HepG2 (cell line): Measurements from ENCODE around the gene NUBP2. TPM values are rescaled to one million over a fixed set of nuclear protein-coding genes. Genes with fewer than 3 reads are reported as not detected.

Source experiments
- ATRX ChIP-seq: sonication (generic); formaldehyde crosslinking; IDR thresholded peaks from 2 replicates; pipeline ENCODE4 v1.4.0; 2020; ENCODE audit warnings: missing genetic modification reagents, borderline replicate concordance
- GATAD1 ChIP-seq: IDR thresholded peaks from 2 replicates; pipeline ENCODE4 v1.6.1; 2016; ENCODE audit warnings: missing genetic modification reagents, missing compliant biosample characterization
- ISX ChIP-seq: sonication (generic); formaldehyde crosslinking; conservative IDR thresholded peaks from 2 replicates; pipeline ENCODE4 v1.5.0; 2020; ENCODE audit warnings: missing genetic modification reagents
- JUN ChIP-seq: sonication (generic); formaldehyde crosslinking; IDR thresholded peaks from 2 replicates; pipeline ENCODE4 v1.4.0; 2020; ENCODE audit warnings: mild to moderate bottlenecking, missing genetic modification reagents
- KDM5A ChIP-seq: fragments of 200-600 bp; sonication (generic); IDR thresholded peaks from 2 replicates; pipeline ENCODE4 v1.7.0; 2018; ENCODE audit warnings: antibody characterized with exemption, mild to moderate bottlenecking, low read length, borderline replicate concordance
- KMT2B ChIP-seq: IDR thresholded peaks from 2 replicates; pipeline ENCODE4 v1.6.1; 2016; ENCODE audit warnings: missing genetic modification reagents, missing compliant biosample characterization
- MTF2 ChIP-seq: sonication (generic); formaldehyde crosslinking; IDR thresholded peaks from 2 replicates; pipeline ENCODE4 v1.5.0; 2020; ENCODE audit warnings: missing genetic modification reagents, borderline replicate concordance
- REL ChIP-seq: sonication (generic); formaldehyde crosslinking; conservative IDR thresholded peaks from 2 replicates; pipeline ENCODE4 v1.8.0; 2022; ENCODE audit warnings: mild to moderate bottlenecking, missing genetic modification reagents, moderate library complexity
- THAP11 ChIP-seq: IDR thresholded peaks from 2 replicates; pipeline ENCODE4 v1.6.1; 2016; ENCODE audit warnings: missing biosample characterization, missing genetic modification reagents
- ZBTB1 ChIP-seq: sonication (generic); formaldehyde crosslinking; IDR thresholded peaks from 2 replicates; pipeline ENCODE4 v1.4.0; 2020; ENCODE audit warnings: missing genetic modification reagents, borderline replicate concordance
- ZBTB10 ChIP-seq: sonication (generic); formaldehyde crosslinking; IDR thresholded peaks from 2 replicates; pipeline ENCODE4 v1.4.0; 2020; ENCODE audit warnings: missing genetic modification reagents, borderline replicate concordance
- ZFP37 ChIP-seq: sonication (generic); formaldehyde crosslinking; IDR thresholded peaks from 2 replicates; pipeline ENCODE4 v1.4.0; 2020; ENCODE audit warnings: missing genetic modification reagents, borderline replicate concordance
- ZKSCAN5 ChIP-seq: sonication (generic); formaldehyde crosslinking; IDR thresholded peaks from 2 replicates; pipeline ENCODE4 v1.5.1; 2020; ENCODE audit warnings: mild to moderate bottlenecking, missing genetic modification reagents
- ZNF350 ChIP-seq: sonication (generic); formaldehyde crosslinking; IDR thresholded peaks from 2 replicates; pipeline ENCODE4 v1.4.0; 2020; ENCODE audit warnings: mild to moderate bottlenecking, low read depth, missing genetic modification reagents, borderline replicate concordance
- ZNF564 ChIP-seq: sonication (generic); formaldehyde crosslinking; IDR thresholded peaks from 2 replicates; pipeline ENCODE4 v1.8.1; 2023; ENCODE audit warnings: mild to moderate bottlenecking, missing genetic modification reagents
- ZNF619 ChIP-seq: sonication (generic); formaldehyde crosslinking; IDR thresholded peaks from 2 replicates; pipeline ENCODE4 v1.4.0; 2020; ENCODE audit warnings: mild to moderate bottlenecking, missing genetic modification reagents
- ZZZ3 ChIP-seq: sonication (generic); formaldehyde crosslinking; IDR thresholded peaks from 2 replicates; pipeline ENCODE4 v1.4.0; 2020; ENCODE audit warnings: missing genetic modification reagents, mild to moderate bottlenecking, borderline replicate concordance
- polyA plus RNA-seq, 8 experiments: library from polyadenylated mRNA; depleted of rRNA in 3 of 8; stranded (reverse) in 7 of 8; unstranded in 1 of 8; fragments of >200 nt; fragmentation: Illumina TruSeq in 4 of 8; extraction: Trizol in 4 of 8; gene quantifications; 2 replicates each; pipeline versions ENCODE4 v1.2.1 to v1.2.3, GENCODE V29; 2011 to 2016; ENCODE audit warnings: low read depth in 4 of 8, missing spikeins in 1 of 8, mixed read lengths in 1 of 8; ENCODE audit not compliant: insufficient read depth in 1 of 8
- total RNA-seq, 5 experiments: library from RNA; depleted of rRNA; stranded (reverse); fragments of >200 nt; fragmentation: Illumina TruSeq; extraction: Trizol; gene quantifications; 2 replicates each; pipeline ENCODE4 v1.2.3, GENCODE V29; 2016; ENCODE audit warnings: low read depth in 1 of 5
- TF ChIP-seq, protein P1 (sequence below): sonication (generic); formaldehyde crosslinking; IDR thresholded peaks from 2 replicates; pipeline ENCODE4 v1.8.0; 2022; ENCODE audit warnings: mild to moderate bottlenecking, missing genetic modification reagents; ENCODE audit not compliant: insufficient replicate concordance
- TF ChIP-seq, protein P2 (sequence below): sonication (generic); formaldehyde crosslinking; IDR thresholded peaks from 2 replicates; pipeline ENCODE4 v1.8.1; 2023; ENCODE audit warnings: missing genetic modification reagents, inconsistent platforms, borderline replicate concordance
- TF ChIP-seq, protein P3 (sequence below): sonication (generic); formaldehyde crosslinking; conservative IDR thresholded peaks from 2 replicates; pipeline ENCODE4 v1.4.0; 2020; ENCODE audit warnings: missing genetic modification reagents

NUBP2 gene
- total and polyA plus RNA-seq, 2 of the 13 experiments (the other 11 are each of a cell fraction or from before 2014, with no cell fraction given), result 25.7 to 61.5 TPM

GRCh38 chr16:1782408-1783264 lies at the start of gene NUBP2, which contains the start of gene SPSB3 (continued):
- TF ChIP-seq, protein P1, sequence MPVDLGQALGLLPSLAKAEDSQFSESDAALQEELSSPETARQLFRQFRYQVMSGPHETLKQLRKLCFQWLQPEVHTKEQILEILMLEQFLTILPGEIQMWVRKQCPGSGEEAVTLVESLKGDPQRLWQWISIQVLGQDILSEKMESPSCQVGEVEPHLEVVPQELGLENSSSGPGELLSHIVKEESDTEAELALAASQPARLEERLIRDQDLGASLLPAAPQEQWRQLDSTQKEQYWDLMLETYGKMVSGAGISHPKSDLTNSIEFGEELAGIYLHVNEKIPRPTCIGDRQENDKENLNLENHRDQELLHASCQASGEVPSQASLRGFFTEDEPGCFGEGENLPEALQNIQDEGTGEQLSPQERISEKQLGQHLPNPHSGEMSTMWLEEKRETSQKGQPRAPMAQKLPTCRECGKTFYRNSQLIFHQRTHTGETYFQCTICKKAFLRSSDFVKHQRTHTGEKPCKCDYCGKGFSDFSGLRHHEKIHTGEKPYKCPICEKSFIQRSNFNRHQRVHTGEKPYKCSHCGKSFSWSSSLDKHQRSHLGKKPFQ (CRISPR knock-in tag), result no peak
- TF ChIP-seq ZNF564, result no peak
- TF ChIP-seq ZZZ3 (CRISPR knock-in tag), result peak; percentile 69; the same call in 1 of the 2 replicates
- peak; percentile 36; the same call in 1 of the 2 replicates for TF ChIP-seq KDM5A
- no peak for TF ChIP-seq ATRX
- peak; percentile 70 for TF ChIP-seq ZNF350 (CRISPR knock-in tag)
- TF ChIP-seq ZFP37 (CRISPR knock-in tag), result no peak
- TF ChIP-seq ZNF619 (CRISPR knock-in tag), result no peak
- TF ChIP-seq ISX (CRISPR knock-in tag), result no peak
- peak; percentile 97 for TF ChIP-seq GATAD1 (CRISPR knock-in tag)
- TF ChIP-seq, protein P2, sequence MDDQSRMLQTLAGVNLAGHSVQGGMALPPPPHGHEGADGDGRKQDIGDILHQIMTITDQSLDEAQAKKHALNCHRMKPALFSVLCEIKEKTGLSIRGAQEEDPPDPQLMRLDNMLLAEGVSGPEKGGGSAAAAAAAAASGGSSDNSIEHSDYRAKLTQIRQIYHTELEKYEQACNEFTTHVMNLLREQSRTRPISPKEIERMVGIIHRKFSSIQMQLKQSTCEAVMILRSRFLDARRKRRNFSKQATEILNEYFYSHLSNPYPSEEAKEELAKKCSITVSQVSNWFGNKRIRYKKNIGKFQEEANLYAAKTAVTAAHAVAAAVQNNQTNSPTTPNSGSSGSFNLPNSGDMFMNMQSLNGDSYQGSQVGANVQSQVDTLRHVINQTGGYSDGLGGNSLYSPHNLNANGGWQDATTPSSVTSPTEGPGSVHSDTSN, result peak; percentile 89; the same call in 1 of the 2 replicates
- TF ChIP-seq MTF2 (CRISPR knock-in tag), result no peak
- TF ChIP-seq REL, result no peak
- no peak for TF ChIP-seq ZBTB1 (CRISPR knock-in tag)
- TF ChIP-seq THAP11 (CRISPR knock-in tag), result peak; percentile 95
- TF ChIP-seq ZBTB10, result no peak
- TF ChIP-seq, protein P3, sequence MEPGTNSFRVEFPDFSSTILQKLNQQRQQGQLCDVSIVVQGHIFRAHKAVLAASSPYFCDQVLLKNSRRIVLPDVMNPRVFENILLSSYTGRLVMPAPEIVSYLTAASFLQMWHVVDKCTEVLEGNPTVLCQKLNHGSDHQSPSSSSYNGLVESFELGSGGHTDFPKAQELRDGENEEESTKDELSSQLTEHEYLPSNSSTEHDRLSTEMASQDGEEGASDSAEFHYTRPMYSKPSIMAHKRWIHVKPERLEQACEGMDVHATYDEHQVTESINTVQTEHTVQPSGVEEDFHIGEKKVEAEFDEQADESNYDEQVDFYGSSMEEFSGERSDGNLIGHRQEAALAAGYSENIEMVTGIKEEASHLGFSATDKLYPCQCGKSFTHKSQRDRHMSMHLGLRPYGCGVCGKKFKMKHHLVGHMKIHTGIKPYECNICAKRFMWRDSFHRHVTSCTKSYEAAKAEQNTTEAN (CRISPR knock-in tag), result no peak
- no peak; the same call in 1 of the 2 replicates for TF ChIP-seq KMT2B (CRISPR knock-in tag)
- no peak for TF ChIP-seq ZKSCAN5 (CRISPR knock-in tag)
- no peak for TF ChIP-seq JUN (CRISPR knock-in tag)
